ENCODE data around the gene MRPS17.

MRPS17 gene

DNA sequence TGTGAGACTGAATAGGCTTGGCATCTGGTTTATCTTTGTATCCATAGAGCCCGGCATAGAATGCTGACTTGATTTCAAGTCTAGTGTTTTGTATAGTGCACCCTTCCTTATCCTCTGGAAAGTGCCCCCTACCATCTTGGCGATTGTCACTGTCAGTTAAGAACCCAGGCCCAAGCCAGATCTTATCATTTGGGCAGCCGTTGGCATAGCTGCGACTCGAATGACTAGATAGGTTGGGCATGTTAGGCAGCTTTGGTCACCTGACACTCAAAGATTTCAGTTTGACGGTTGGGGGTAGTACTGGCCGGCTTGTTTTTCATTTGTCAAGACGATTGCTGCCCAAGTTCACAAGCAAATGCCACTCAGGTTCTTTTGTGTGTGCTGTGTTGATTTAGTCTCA, 19.3 kb downstream of the MRPS17 start:
- peaks cover 10% of the 10 kb centered on the region; the same call in 1 of the 2 replicates for H4K20me1 ChIP-seq (ENCODE audit: control insufficient read depth, insufficient read depth, low read depth, low read length)
- H3K27me3 ChIP-seq (ENCODE audit: control insufficient read depth, low read length) = no peaks in the 10 kb centered on the region
- H3K4me2 ChIP-seq (ENCODE audit: low read length) = no peak overlapping the region
- H3K9me2 ChIP-seq (replicated peaks; ENCODE audit: control insufficient read depth, low read length) = no peaks in the 10 kb centered on the region
- H3F3A ChIP-seq (ENCODE audit: control insufficient read depth, insufficient read depth) = peaks cover 3% of the 10 kb centered on the region; the same call in 1 of the 2 replicates
- peaks cover 7% of the 10 kb centered on the region; the same call in 1 of the 2 replicates for H3K36me3 ChIP-seq (ENCODE audit: control insufficient read depth, low read length)
- H3K27ac ChIP-seq (ENCODE audit: low read depth, low read length) = no peak overlapping the region
- no peaks in the 10 kb centered on the region for H3K9me3 ChIP-seq (ENCODE audit: control insufficient read depth, insufficient read depth, low read length)
- TF ChIP-seq, protein P1, sequence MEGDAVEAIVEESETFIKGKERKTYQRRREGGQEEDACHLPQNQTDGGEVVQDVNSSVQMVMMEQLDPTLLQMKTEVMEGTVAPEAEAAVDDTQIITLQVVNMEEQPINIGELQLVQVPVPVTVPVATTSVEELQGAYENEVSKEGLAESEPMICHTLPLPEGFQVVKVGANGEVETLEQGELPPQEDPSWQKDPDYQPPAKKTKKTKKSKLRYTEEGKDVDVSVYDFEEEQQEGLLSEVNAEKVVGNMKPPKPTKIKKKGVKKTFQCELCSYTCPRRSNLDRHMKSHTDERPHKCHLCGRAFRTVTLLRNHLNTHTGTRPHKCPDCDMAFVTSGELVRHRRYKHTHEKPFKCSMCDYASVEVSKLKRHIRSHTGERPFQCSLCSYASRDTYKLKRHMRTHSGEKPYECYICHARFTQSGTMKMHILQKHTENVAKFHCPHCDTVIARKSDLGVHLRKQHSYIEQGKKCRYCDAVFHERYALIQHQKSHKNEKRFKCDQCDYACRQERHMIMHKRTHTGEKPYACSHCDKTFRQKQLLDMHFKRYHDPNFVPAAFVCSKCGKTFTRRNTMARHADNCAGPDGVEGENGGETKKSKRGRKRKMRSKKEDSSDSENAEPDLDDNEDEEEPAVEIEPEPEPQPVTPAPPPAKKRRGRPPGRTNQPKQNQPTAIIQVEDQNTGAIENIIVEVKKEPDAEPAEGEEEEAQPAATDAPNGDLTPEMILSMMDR (IDR thresholded peaks at IDR 0.05; ENCODE audit: low read depth, low read length, poor library complexity, severe bottlenecking) = no peak
- no peak for TF ChIP-seq EZH2phosphoT487 (IDR thresholded peaks at IDR 0.05; ENCODE audit: borderline replicate concordance, low read length)
- H3K79me2 ChIP-seq (ENCODE audit: control insufficient read depth, low read length) = peaks cover 72% of the 10 kb centered on the region
- peaks cover under 1% of the 10 kb centered on the region for H3K4me1 ChIP-seq (ENCODE audit: control insufficient read depth, low read length)
- H3K4me3 ChIP-seq (ENCODE audit: low read length) = no peak overlapping the region

DNA sequence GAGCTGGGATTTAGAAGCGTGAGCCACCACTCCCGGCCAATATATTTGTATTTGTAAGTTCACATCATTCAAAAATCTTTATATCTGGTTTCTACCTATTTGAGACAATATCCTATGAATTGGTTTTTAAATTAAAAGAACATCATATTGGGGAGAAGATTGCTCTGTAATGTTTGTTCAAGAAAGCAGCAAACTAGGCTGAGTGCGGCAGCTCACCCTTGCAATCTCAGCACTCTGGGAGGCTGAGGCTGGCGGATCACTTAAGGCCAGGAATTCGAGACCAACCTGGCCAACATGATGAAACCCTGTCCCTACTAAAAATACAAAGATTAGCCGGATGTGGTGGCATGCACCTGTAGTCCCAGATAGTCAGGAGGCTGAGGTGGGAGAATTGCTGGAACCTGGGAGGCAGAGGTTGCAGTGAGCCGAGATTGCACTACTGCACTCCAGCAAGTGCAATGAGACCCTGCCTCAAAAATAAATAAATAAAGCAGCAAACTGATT, 22.1 kb downstream of the MRPS17 start:
- H3K4me1 ChIP-seq (ENCODE audit: control insufficient read depth, low read length) = no peaks in the 10 kb centered on the region
- peaks cover 61% of the 10 kb centered on the region for H3K79me2 ChIP-seq (ENCODE audit: control insufficient read depth, low read length)
- no peak for TF ChIP-seq EZH2phosphoT487 (IDR thresholded peaks at IDR 0.05; ENCODE audit: borderline replicate concordance, low read length)
- TF ChIP-seq, protein P1 (IDR thresholded peaks at IDR 0.05; ENCODE audit: low read depth, low read length, poor library complexity, severe bottlenecking) = no peak
- no peaks in the 10 kb centered on the region for H3K9me2 ChIP-seq (replicated peaks; ENCODE audit: control insufficient read depth, low read length)
- no peaks in the 10 kb centered on the region for H3F3A ChIP-seq (ENCODE audit: control insufficient read depth, insufficient read depth)
- H4K20me1 ChIP-seq (ENCODE audit: control insufficient read depth, insufficient read depth, low read depth, low read length) = peaks cover 13% of the 10 kb centered on the region; the same call in 1 of the 2 replicates
- no peak overlapping the region for H3K4me3 ChIP-seq (ENCODE audit: low read length)
- H3K27ac ChIP-seq (ENCODE audit: low read depth, low read length) = no peak overlapping the region
- no peak overlapping the region for H3K4me2 ChIP-seq (ENCODE audit: low read length)
- no peaks in the 10 kb centered on the region for H3K9me3 ChIP-seq (ENCODE audit: control insufficient read depth, insufficient read depth, low read length)
- peaks cover 18% of the 10 kb centered on the region for H3K36me3 ChIP-seq (ENCODE audit: control insufficient read depth, low read length)
- H3K27me3 ChIP-seq (ENCODE audit: control insufficient read depth, low read length) = no peaks in the 10 kb centered on the region

GRCh38 chr7:55975988-55976633, 24.4 kb downstream of the MRPS17 start:
- Histone ChIP-seq H3K27ac (ENCODE audit: low read depth, low read length) (no peak overlapping the region), H3K9me2 (replicated peaks; ENCODE audit: control insufficient read depth, low read length) (no peaks in the 10 kb centered on the region), H3K79me2 (ENCODE audit: control insufficient read depth, low read length) (peaks cover 44% of the 10 kb centered on the region), H3K4me1 (ENCODE audit: control insufficient read depth, low read length) (no peaks in the 10 kb centered on the region), H3K9me3 (ENCODE audit: control insufficient read depth, insufficient read depth, low read length) (no peaks in the 10 kb centered on the region), H3K4me2 (ENCODE audit: low read length) (no peak overlapping the region), H4K20me1 (ENCODE audit: control insufficient read depth, insufficient read depth, low read depth, low read length) (0 out of 2 replicates have a peak, but pooled peaks cover 7% of the 10 kb centered on the region), H3K36me3 (ENCODE audit: control insufficient read depth, low read length) (peaks cover 38% of the 10 kb centered on the region), H3K27me3 (ENCODE audit: control insufficient read depth, low read length) (no peaks in the 10 kb centered on the region), H3F3A (ENCODE audit: control insufficient read depth, insufficient read depth) (no peaks in the 10 kb centered on the region), H3K4me3 (ENCODE audit: low read length) (no peak overlapping the region)
- TF ChIP-seq EZH2phosphoT487 (IDR thresholded peaks at IDR 0.05; ENCODE audit: borderline replicate concordance, low read length) = no peak
- TF ChIP-seq, protein P1 (IDR thresholded peaks at IDR 0.05; ENCODE audit: low read depth, low read length, poor library complexity, severe bottlenecking) = no peak
